ENCODE results near the gene RHAG. TPM values are rescaled to one million over a fixed set of nuclear protein-coding genes. Genes with fewer than 3 reads are reported as not detected.

RHAG gene
- total and polyA plus RNA-seq, 12 donors: 0.10 to 0.78 (median 0.21) TPM; not detected in 8

DNA sequence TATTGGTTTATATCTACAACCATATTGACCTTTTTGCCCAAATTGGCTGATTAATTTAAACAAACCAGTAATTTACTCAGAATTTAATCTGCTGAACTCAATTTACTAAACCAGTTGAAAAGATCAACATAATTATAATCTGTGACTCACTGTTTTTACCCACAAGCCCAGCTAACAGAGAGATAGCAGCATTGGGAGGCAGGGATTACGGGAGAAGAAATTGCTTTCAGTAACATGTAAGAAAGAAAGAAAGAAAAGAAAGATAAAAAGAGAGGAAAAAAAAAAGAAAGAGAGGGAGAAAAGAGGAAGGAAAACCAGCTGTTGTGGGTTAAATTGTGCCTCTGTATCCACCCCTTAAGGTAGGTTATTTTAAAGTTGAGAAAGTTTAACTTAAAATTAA, 13.3 kb upstream of the RHAG start:
- Histone ChIP-seq H3K4me3 (no peak overlapping the region), H3K27me3 (no peaks in the 10 kb centered on the region), H3K27ac (no peak overlapping the region), H3K36me3 (replicated peaks in 1 of 2) (no peaks in the 10 kb centered on the region), H3K9me3 (replicated peaks in 1 of 3) (no peaks in the 10 kb centered on the region), H3K4me1 (replicated peaks in 1 of 2) (no peaks in the 10 kb centered on the region)
- WGBS, 4 donors: 58 to 72% (median 61%) methylated on average over 1 of the region's 1 CpG
- TF ChIP-seq, protein P1, sequence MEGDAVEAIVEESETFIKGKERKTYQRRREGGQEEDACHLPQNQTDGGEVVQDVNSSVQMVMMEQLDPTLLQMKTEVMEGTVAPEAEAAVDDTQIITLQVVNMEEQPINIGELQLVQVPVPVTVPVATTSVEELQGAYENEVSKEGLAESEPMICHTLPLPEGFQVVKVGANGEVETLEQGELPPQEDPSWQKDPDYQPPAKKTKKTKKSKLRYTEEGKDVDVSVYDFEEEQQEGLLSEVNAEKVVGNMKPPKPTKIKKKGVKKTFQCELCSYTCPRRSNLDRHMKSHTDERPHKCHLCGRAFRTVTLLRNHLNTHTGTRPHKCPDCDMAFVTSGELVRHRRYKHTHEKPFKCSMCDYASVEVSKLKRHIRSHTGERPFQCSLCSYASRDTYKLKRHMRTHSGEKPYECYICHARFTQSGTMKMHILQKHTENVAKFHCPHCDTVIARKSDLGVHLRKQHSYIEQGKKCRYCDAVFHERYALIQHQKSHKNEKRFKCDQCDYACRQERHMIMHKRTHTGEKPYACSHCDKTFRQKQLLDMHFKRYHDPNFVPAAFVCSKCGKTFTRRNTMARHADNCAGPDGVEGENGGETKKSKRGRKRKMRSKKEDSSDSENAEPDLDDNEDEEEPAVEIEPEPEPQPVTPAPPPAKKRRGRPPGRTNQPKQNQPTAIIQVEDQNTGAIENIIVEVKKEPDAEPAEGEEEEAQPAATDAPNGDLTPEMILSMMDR (IDR thresholded peaks at IDR 0.05): no peak
- no peak for TF ChIP-seq POLR2A (IDR thresholded peaks at IDR 0.05)
- intact Hi-C loops (cut with DNase I): no loop called here
- DNase-seq: no peak

GRCh38 chr6:49648036-49648435, 11.4 kb upstream of the RHAG start:
- no peaks in the 10 kb centered on the region for H3K9me3 ChIP-seq (replicated peaks in 1 of 3)
- H3K36me3 ChIP-seq (replicated peaks in 1 of 2): no peaks in the 10 kb centered on the region
- H3K4me1 ChIP-seq (replicated peaks in 1 of 2): no peaks in the 10 kb centered on the region
- H3K4me3 ChIP-seq: no peak overlapping the region
- H3K27ac ChIP-seq: no peak overlapping the region
- no peak for DNase-seq
- intact Hi-C loops (cut with DNase I): no loop called here
- H3K27me3 ChIP-seq: no peaks in the 10 kb centered on the region
- TF ChIP-seq POLR2A (IDR thresholded peaks at IDR 0.05): no peak
- TF ChIP-seq, protein P1 (IDR thresholded peaks at IDR 0.05): no peak

- 73 to 87% (median 82%) methylated on average over 2 of the region's 2 CpGs for WGBS, 4 donors
- H3K27ac ChIP-seq: no peak overlapping the region
Observed at GRCh38 chr6:49647476-49647875, 10.8 kb upstream of the RHAG start.

DNA sequence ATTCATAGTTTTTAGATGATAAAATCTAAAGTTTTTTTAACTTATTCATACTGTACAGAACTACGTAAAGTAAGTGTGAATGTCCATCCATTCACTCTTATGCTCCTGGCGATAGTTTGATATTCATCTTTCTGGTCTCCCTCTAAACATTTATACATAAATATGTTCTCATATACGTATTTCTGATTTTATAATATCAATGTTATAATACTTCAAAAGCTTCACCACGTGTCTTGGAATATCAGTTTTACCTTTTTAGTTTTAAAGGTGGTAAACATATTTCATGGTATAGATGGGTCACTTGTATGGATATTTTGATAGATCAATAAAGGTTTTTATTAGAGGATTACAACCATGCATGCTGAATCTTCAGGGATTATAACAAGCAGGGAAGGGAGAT, 10.3 kb upstream of the RHAG start:
- WGBS, 4 donors: 62 to 81% (median 71%) methylated on average over 4 of the region's 4 CpGs
- intact Hi-C loops (cut with DNase I): no loop called here

More at GRCh38 chr6:49647476-49647875, 10.8 kb upstream of the RHAG start:
- DNase-seq: no peak
- Histone ChIP-seq H3K4me3 (no peak overlapping the region), H3K27me3 (no peaks in the 10 kb centered on the region), H3K36me3 (replicated peaks in 1 of 2) (no peaks in the 10 kb centered on the region), H3K4me1 (replicated peaks in 1 of 2) (no peaks in the 10 kb centered on the region), H3K9me3 (replicated peaks in 1 of 3) (no peaks in the 10 kb centered on the region)
- intact Hi-C loops (cut with DNase I): no loop called here
- TF ChIP-seq POLR2A (IDR thresholded peaks at IDR 0.05): no peak
- TF ChIP-seq, protein P1 (IDR thresholded peaks at IDR 0.05): no peak

GRCh38 chr6:49646130-49646824, 9.6 kb upstream of the RHAG start:
- Histone ChIP-seq H3K27me3 (no peaks in the 10 kb centered on the region), H3K4me1 (replicated peaks in 1 of 2) (no peaks in the 10 kb centered on the region), H3K27ac (no peak overlapping the region), H3K4me3 (no peak overlapping the region), H3K9me3 (replicated peaks in 1 of 3) (no peaks in the 10 kb centered on the region), H3K36me3 (replicated peaks in 1 of 2) (no peaks in the 10 kb centered on the region)
- no peak for DNase-seq
- TF ChIP-seq, protein P1 (IDR thresholded peaks at IDR 0.05): no peak
- TF ChIP-seq POLR2A (IDR thresholded peaks at IDR 0.05): no peak
- 79 to 89% (median 83%) methylated on average over 3 of the region's 3 CpGs for WGBS, 4 donors
- intact Hi-C loops (cut with DNase I): no loop called here

More for the DNA sequence above, 10.3 kb upstream of the RHAG start:
- Histone ChIP-seq H3K27me3 (no peaks in the 10 kb centered on the region), H3K27ac (no peak overlapping the region), H3K9me3 (replicated peaks in 1 of 3) (no peaks in the 10 kb centered on the region), H3K4me1 (replicated peaks in 1 of 2) (no peaks in the 10 kb centered on the region), H3K4me3 (no peak overlapping the region), H3K36me3 (replicated peaks in 1 of 2) (no peaks in the 10 kb centered on the region)
- DNase-seq: no peak
- TF ChIP-seq POLR2A (IDR thresholded peaks at IDR 0.05): no peak
